Naive thymus-derived CD4-positive, alpha-beta T cell (primary cell): ENCODE measurements around the gene ANXA5. TPM values are rescaled to one million over a fixed set of nuclear protein-coding genes. Genes with fewer than 3 reads are reported as not detected.

ENCODE experiments used
- ATAC-seq: fragments of 150-1000 bp; cut with Tn5 transposase; 2 replicates; pipeline ENCODE4 v1.10.0; 2021; ENCODE audit warnings: mild to moderate bottlenecking, moderate library complexity
- CTCF ChIA-PET: fragments of 350-600 bp; sonication (Branson Sonifier 250); formaldehyde crosslinking; loops from one replicate; lab custom pipeline; 2021; ENCODE audit warnings: antibody characterized with exemption; lab: Charles Lee
- POLR2A ChIA-PET: fragments of 350-600 bp; sonication (Branson Sonifier 250); formaldehyde crosslinking; loops from one replicate; lab custom pipeline; 2021; ENCODE audit warnings: antibody characterized with exemption, inconsistent platforms; lab: Charles Lee
- DNase-seq, 9 donors: peaks; one replicate each; pipeline versions ENCODE4 v3.0.0 to v3.0.0-alpha.2; 2020 to 2022; ENCODE audit warnings: mixed read lengths in 1 of 9
- H3K27ac ChIP-seq: one replicate; pipeline ENCODE4 v1.7.0; 2013; ENCODE audit warnings: mild to moderate bottlenecking, low read depth, low read length, moderate library complexity
- H3K27me3 ChIP-seq, 2 donors: one replicate each; pipeline ENCODE4 v1.7.0; 2013; ENCODE audit warnings: low read length in 2 of 2, mild to moderate bottlenecking in 2 of 2, moderate library complexity in 2 of 2; ENCODE audit not compliant: control insufficient read depth in 2 of 2, insufficient read depth in 2 of 2
- H3K36me3 ChIP-seq, 3 experiments: 1 replicate in 2 of 3; 2 replicates in 1 of 3; pipeline ENCODE4 v1.7.0; 2013; ENCODE audit warnings: low read length in 3 of 3, mild to moderate bottlenecking in 3 of 3, moderate library complexity in 1 of 3; ENCODE audit not compliant: insufficient read depth in 3 of 3, control insufficient read depth in 2 of 3
- H3K4me1 ChIP-seq, 2 donors: one replicate each; pipeline ENCODE4 v1.7.0; 2013; ENCODE audit warnings: low read length in 2 of 2, mild to moderate bottlenecking in 2 of 2, moderate library complexity in 1 of 2; ENCODE audit not compliant: control insufficient read depth in 2 of 2, insufficient read depth in 2 of 2
- H3K4me3 ChIP-seq: 2 replicates; pipeline ENCODE4 v1.7.0; 2013; ENCODE audit warnings: mild to moderate bottlenecking, low read length
- H3K9me3 ChIP-seq, 3 experiments: 1 replicate in 2 of 3; 2 replicates in 1 of 3; pipeline ENCODE4 v1.7.0; 2013; ENCODE audit warnings: low read length in 3 of 3; ENCODE audit not compliant: control insufficient read depth in 2 of 3
- H3K27ac Mint-ChIP-seq, 9 donors: one replicate each; pipeline ENCODE4 v1.8.0; 2020 to 2022; ENCODE audit warnings: mixed read lengths in 9 of 9, mild to moderate bottlenecking in 8 of 9, moderate library complexity in 5 of 9, inconsistent platforms in 2 of 9
- H3K27me3 Mint-ChIP-seq, 5 donors: one replicate each; pipeline ENCODE4 v1.8.0; 2021 to 2022; ENCODE audit warnings: mixed read lengths in 5 of 5, mild to moderate bottlenecking in 1 of 5
- H3K36me3 Mint-ChIP-seq, 5 donors: one replicate each; pipeline ENCODE4 v1.8.0; 2020 to 2022; ENCODE audit warnings: mixed read lengths in 5 of 5, mild to moderate bottlenecking in 3 of 5, inconsistent platforms in 1 of 5
- H3K4me1 Mint-ChIP-seq, 7 donors: one replicate each; pipeline ENCODE4 v1.8.0; 2020 to 2022; ENCODE audit warnings: mixed read lengths in 7 of 7, mild to moderate bottlenecking in 3 of 7, inconsistent platforms in 1 of 7
- H3K4me3 Mint-ChIP-seq, 10 donors: one replicate each; pipeline ENCODE4 v1.8.0; 2020 to 2022; ENCODE audit warnings: mild to moderate bottlenecking in 10 of 10, mixed read lengths in 10 of 10, moderate library complexity in 6 of 10, inconsistent platforms in 2 of 10
- H3K9me3 Mint-ChIP-seq, 11 donors: one replicate each; pipeline ENCODE4 v1.8.0; 2020 to 2022; ENCODE audit warnings: mixed read lengths in 11 of 11, mild to moderate bottlenecking in 4 of 11, inconsistent platforms in 1 of 11, moderate library complexity in 1 of 11
- intact Hi-C, 2 donors: fragments of 100-400 bp; cut with micrococcal nuclease; formaldehyde crosslinking; loops; one replicate each; pipeline ENCODE4 v1.15.1; 2023
- polyA plus RNA-seq, 2 donors: library from polyadenylated mRNA; unstranded; fragments of 300-500 nt; fragmentation: Illumina TruSeq; gene quantifications; one replicate each; pipeline ENCODE4 v1.2.3, GENCODE V29; 2021
- total RNA-seq, 6 experiments: library from RNA in 5 of 6; stranded (reverse) in 5 of 6; gene quantifications; 1 replicate in 5 of 6; 2 replicates in 1 of 6; pipeline ENCODE4 v1.2.3 and lab custom pipeline; 2021 to 2026

ANXA5 gene
- total and polyA plus RNA-seq, 7 experiments from 2014 or later, result 25.5 to 180 (median 49.5) TPM

DNA sequence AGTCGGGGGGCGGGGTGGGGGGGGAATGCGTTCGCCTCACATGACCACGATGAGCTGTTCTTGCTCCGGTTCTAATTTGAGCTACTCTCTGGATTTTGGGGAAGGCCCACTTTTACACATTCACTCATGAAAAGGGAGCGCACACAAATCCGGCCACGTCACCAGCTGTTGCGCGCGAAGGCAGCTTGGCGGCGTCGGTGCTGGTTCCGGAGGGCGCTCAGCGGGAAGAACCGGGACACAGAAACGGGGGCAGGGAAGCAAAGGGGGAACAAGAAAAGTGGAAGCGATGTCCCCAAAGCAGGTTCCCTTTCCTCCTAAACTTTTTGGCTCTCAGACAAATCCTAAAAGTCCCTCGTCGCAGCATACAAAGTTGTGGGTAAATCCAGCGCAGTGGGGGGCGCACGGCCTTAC is 605 bp downstream of the ANXA5 start:
- intact Hi-C loops, result loop anchor here (1.0 to 5.0 kb wide), 11 partner anchors 10 to 1701 kb away; partner anchors contain the start of genes CCNA2 (in 2 of the 2), SPRY1 (in 2 of the 2), BBS12 (in 1 of the 2) and BBS7 (in 1 of the 2)
- Histone ChIP-seq H3K36me3 (peaks cover 0 to 5% (median 0%) of the 10 kb centered on the region in 3 experiments), H3K4me3 (peak overlapping the region; percentile 87), H3K27ac (peak overlapping the region; percentile 3), H3K4me1 (peaks cover 4 to 14% of the 10 kb centered on the region in 2 donors), H3K27me3 (no peaks in the 10 kb centered on the region), H3K9me3 (no peaks in the 10 kb centered on the region)
- POLR2A ChIA-PET, result interaction anchor here (2.1 kb wide), 1 partner anchor 105 kb away, joined by 6 read pairs; the partner anchor contains the start of gene EXOSC9
- H3K9me3 Mint-ChIP-seq, result peaks cover 0 to 3% (median 0%) of the 10 kb centered on the region in 11 donors
- H3K27me3 Mint-ChIP-seq, result peaks cover 0 to 36% (median 23%) of the 10 kb centered on the region in 5 donors
- peaks cover 12 to 45% (median 19%) of the 10 kb centered on the region in 7 donors for H3K4me1 Mint-ChIP-seq
- H3K4me3 Mint-ChIP-seq, result peak overlapping the region; percentile 94 to 99 (median 97)
- peaks cover 0 to 24% (median 0%) of the 10 kb centered on the region in 5 donors for H3K36me3 Mint-ChIP-seq
- H3K27ac Mint-ChIP-seq, result peak overlapping the region in 8 of 9 donors; percentile 79 to 99 (median 87)
- DNase-seq (peak; percentile 4 to 68 (median 32)), ATAC-seq (peak; percentile 61)
- CTCF ChIA-PET, result no interaction called here

DNA sequence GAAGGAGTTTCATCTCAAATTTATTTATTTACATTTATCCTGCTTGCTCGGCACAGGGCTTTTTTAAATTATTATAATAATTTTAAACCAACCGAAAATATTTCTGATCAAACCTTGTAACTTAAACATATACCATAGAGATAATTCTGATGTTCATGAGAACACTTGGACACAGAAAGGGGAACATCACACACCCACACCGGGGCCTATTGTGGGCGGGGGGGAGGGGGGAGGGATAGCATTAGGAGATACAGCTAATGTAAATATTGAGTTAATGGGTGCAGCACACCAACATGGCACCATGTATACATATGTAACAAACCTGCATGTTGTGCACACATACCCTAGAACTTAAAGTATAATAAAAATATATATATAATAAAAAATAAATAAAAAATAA is 2.9 kb downstream of the ANXA5 start:
- Mint-ChIP-seq H3K4me3 (no peak overlapping the region), H3K27ac (no peak overlapping the region), H3K27me3 (peaks cover 0 to 15% (median 13%) of the 10 kb centered on the region in 5 donors), H3K36me3 (peaks cover 0 to 26% (median 0%) of the 10 kb centered on the region in 5 donors), H3K9me3 (peaks cover 0 to 1% (median 0%) of the 10 kb centered on the region in 11 donors), H3K4me1 (peaks cover 12 to 45% (median 19%) of the 10 kb centered on the region in 7 donors)
- H3K27ac ChIP-seq, result no peak overlapping the region
- ATAC-seq, result no peak
- intact Hi-C loops, result no loop called here
- DNase-seq, result no peak
- H3K4me3 ChIP-seq, result no peak overlapping the region
- no peaks in the 10 kb centered on the region for H3K9me3 ChIP-seq
- no peaks in the 10 kb centered on the region for H3K27me3 ChIP-seq
- POLR2A ChIA-PET, result no interaction called here
- peaks cover 4 to 14% of the 10 kb centered on the region in 2 donors for H3K4me1 ChIP-seq
- peaks cover 0 to 5% (median 0%) of the 10 kb centered on the region in 3 experiments for H3K36me3 ChIP-seq
- CTCF ChIA-PET, result no interaction called here

DNA sequence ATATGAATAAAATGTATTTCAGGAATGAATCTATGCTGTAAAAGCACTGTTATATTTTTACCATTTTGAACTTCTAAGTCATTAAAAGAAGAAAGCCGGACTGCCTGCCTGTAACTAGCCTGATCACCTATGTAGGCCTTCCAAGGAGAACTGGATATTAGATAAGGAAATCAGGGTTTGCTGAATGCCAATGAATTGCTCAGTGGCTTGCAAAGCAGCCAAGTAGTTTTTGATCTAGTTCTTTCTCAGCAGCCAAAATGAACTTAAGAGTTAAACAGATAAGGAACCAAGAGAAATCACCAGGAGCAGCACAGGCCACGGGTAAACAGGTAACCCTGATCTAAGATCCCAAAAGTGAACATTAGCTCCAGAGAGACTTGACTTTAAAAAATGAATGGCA is 3.3 kb downstream of the ANXA5 start:
- no peak for DNase-seq

DNA sequence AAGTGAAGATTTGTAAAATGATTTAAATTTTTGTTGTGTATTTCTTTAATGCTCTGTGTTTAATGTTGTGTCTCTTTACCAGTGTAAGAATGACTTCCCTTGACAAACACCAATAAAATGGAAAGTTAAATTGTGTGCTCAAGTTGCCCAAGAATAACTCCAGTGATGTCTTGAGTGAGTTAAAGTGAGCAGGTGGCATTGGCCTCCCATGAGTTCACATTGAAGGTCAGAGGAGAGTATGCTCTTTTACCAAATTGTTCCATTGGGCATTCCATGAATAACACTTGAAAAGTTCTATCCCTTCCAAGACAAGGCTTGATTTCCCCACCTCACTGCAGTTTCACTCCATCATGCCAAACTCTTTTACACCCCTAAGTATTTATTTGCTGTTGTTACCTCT is 4.5 kb downstream of the ANXA5 start:
- H3K36me3 ChIP-seq, result peaks cover 0 to 5% (median 0%) of the 10 kb centered on the region in 3 experiments
- POLR2A ChIA-PET, result no interaction called here
- Mint-ChIP-seq H3K27ac (no peak overlapping the region), H3K4me3 (no peak overlapping the region), H3K4me1 (peaks cover 5 to 30% (median 12%) of the 10 kb centered on the region in 7 donors), H3K36me3 (peaks cover 0 to 25% (median 0%) of the 10 kb centered on the region in 5 donors), H3K27me3 (no peaks in the 10 kb centered on the region), H3K9me3 (peaks cover 0 to 1% (median 0%) of the 10 kb centered on the region in 11 donors)
- H3K27me3 ChIP-seq, result no peaks in the 10 kb centered on the region
- DNase-seq (no peak), ATAC-seq (no peak)
- H3K9me3 ChIP-seq, result no peaks in the 10 kb centered on the region
- intact Hi-C loops, result no loop called here
- no peak overlapping the region for H3K4me3 ChIP-seq
- H3K27ac ChIP-seq, result no peak overlapping the region
- CTCF ChIA-PET, result no interaction called here
- peaks cover 4 to 10% of the 10 kb centered on the region in 2 donors for H3K4me1 ChIP-seq

More for the DNA sequence above, 3.3 kb downstream of the ANXA5 start:
- no peaks in the 10 kb centered on the region for H3K9me3 ChIP-seq
- H3K4me1 ChIP-seq, result peaks cover 4 to 14% of the 10 kb centered on the region in 2 donors
- Mint-ChIP-seq H3K4me3 (no peak overlapping the region), H3K27me3 (peaks cover 0 to 11% (median 9%) of the 10 kb centered on the region in 5 donors), H3K4me1 (peaks cover 12 to 42% (median 19%) of the 10 kb centered on the region in 7 donors), H3K36me3 (peaks cover 0 to 26% (median 0%) of the 10 kb centered on the region in 5 donors), H3K9me3 (peaks cover 0 to 1% (median 0%) of the 10 kb centered on the region in 11 donors), H3K27ac (no peak overlapping the region)
- ChIA-PET CTCF (no interaction called here), POLR2A (no interaction called here)
- no peak overlapping the region for H3K4me3 ChIP-seq
- H3K27me3 ChIP-seq, result no peaks in the 10 kb centered on the region
- no peak for ATAC-seq
- intact Hi-C loops, result no loop called here
- peaks cover 0 to 5% (median 0%) of the 10 kb centered on the region in 3 experiments for H3K36me3 ChIP-seq
- H3K27ac ChIP-seq, result no peak overlapping the region

DNA sequence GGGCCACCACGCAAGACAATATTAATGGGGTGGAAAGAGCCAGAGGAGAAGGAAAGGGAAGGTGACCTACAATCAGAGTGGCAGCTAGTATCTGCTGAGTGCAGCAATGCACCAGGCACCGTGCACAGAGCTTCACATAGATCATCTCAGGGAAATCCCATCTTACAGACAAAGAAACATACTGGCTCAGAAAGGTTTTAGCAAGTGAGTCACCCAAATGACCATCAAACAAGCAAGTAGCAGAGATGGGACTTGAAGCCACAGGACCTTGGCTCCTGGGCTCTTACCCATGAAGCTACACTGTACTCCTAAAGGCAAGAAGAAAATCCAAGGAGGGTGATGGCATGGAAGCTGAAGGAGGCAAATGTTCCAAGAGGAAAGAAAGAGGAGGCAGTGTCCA is 6.8 kb downstream of the ANXA5 start:
- POLR2A ChIA-PET, result no interaction called here
- intact Hi-C loops, result no loop called here
- no peak overlapping the region for H3K27ac ChIP-seq

DNA sequence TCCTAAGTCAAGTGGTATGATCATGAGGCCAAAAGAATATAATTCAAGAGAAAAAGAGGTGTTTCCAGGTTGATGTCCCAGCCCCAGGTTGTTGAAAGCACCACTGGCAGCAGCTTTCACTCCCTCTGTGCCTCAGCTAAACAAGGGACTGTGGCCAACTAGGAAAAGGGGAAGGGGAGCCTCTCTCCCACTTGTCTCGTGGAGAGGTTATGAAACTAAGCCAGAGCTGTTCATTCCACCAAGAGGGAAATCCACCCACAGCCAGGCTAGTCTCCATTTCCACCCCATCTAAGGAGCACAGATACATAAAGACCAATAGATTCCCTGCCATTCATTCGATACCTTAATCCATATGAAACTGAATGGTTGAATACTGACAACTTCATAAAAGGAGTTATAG is 8.1 kb downstream of the ANXA5 start:
- ChIA-PET CTCF (no interaction called here), POLR2A (no interaction called here)
- Histone ChIP-seq H3K27ac (no peak overlapping the region), H3K36me3 (no peaks in the 10 kb centered on the region), H3K4me3 (no peak overlapping the region), H3K27me3 (no peaks in the 10 kb centered on the region), H3K4me1 (peaks cover 0 to 6% of the 10 kb centered on the region in 2 donors), H3K9me3 (no peaks in the 10 kb centered on the region)
- ATAC-seq, result no peak
- peaks cover 0 to 20% (median 0%) of the 10 kb centered on the region in 7 donors for H3K4me1 Mint-ChIP-seq
- no peak overlapping the region for H3K27ac Mint-ChIP-seq
- peaks cover 4 to 32% (median 6%) of the 10 kb centered on the region in 5 donors for H3K36me3 Mint-ChIP-seq
- H3K4me3 Mint-ChIP-seq, result no peak overlapping the region
- intact Hi-C loops, result no loop called here
- H3K9me3 Mint-ChIP-seq, result no peaks in the 10 kb centered on the region
- no peaks in the 10 kb centered on the region for H3K27me3 Mint-ChIP-seq
- no peak for DNase-seq

More for the DNA sequence above, 6.8 kb downstream of the ANXA5 start:
- H3K36me3 Mint-ChIP-seq, result peaks cover 4 to 32% (median 6%) of the 10 kb centered on the region in 5 donors
- H3K27ac Mint-ChIP-seq, result no peak overlapping the region
- Histone ChIP-seq H3K9me3 (no peaks in the 10 kb centered on the region), H3K27me3 (no peaks in the 10 kb centered on the region), H3K4me1 (peaks cover 0 to 6% of the 10 kb centered on the region in 2 donors), H3K36me3 (no peaks in the 10 kb centered on the region), H3K4me3 (no peak overlapping the region)
- no peak for DNase-seq
- H3K4me1 Mint-ChIP-seq, result peaks cover 0 to 23% (median 4%) of the 10 kb centered on the region in 7 donors
- no peaks in the 10 kb centered on the region for H3K9me3 Mint-ChIP-seq
- ATAC-seq, result peak; percentile 36
- H3K4me3 Mint-ChIP-seq, result no peak overlapping the region
- H3K27me3 Mint-ChIP-seq, result no peaks in the 10 kb centered on the region
- CTCF ChIA-PET, result no interaction called here

DNA sequence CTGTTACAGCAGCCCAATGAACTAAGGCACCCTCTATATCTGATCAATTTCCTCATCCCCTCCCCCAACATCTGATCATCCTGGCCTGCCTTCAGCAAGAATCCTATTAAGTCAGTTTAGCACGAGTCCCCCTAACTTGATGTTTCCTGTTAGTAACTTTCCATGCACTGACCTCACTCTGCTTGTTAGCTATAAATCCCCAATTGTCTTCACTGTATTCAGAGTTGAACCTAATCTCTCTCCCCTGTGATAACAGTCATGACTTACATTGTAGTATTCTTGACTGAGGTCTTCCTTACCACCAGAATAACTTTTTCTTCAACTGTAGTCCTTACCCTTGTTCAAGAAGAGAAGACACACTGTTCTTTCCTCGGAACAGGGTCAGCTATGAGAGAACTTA is 8.5 kb downstream of the ANXA5 start:
- ATAC-seq (no peak), DNase-seq (no peak)
- POLR2A ChIA-PET, result no interaction called here
- H3K4me1 Mint-ChIP-seq, result peaks cover 0 to 17% (median 0%) of the 10 kb centered on the region in 7 donors
- Histone ChIP-seq H3K4me1 (peaks cover 0 to 6% of the 10 kb centered on the region in 2 donors), H3K27ac (no peak overlapping the region), H3K4me3 (no peak overlapping the region), H3K36me3 (no peaks in the 10 kb centered on the region), H3K9me3 (no peaks in the 10 kb centered on the region), H3K27me3 (no peaks in the 10 kb centered on the region)
- intact Hi-C loops, result no loop called here
- no peaks in the 10 kb centered on the region for H3K27me3 Mint-ChIP-seq
- no peak overlapping the region for H3K27ac Mint-ChIP-seq
- no peaks in the 10 kb centered on the region for H3K9me3 Mint-ChIP-seq
- no peak overlapping the region for H3K4me3 Mint-ChIP-seq
- H3K36me3 Mint-ChIP-seq, result peaks cover 4 to 29% (median 6%) of the 10 kb centered on the region in 5 donors
- CTCF ChIA-PET, result no interaction called here
